AG04449 (cell line): ENCODE measurements around the gene DGKD.

ENCODE experiments used
- CTCF ChIA-PET: fragments of 350-600 bp; formaldehyde crosslinking; extraction: SDS; loops from one replicate; lab custom pipeline; 2021; ENCODE audit warnings: antibody characterized with exemption; lab: Yijun Ruan, JAX
- POLR2A ChIA-PET: fragments of 400-600, 350-600 bp; formaldehyde crosslinking; extraction: SDS; loops from one replicate; lab custom pipeline; 2020; ENCODE audit warnings: antibody characterized with exemption, inconsistent platforms; lab: Yijun Ruan, JAX
- DNase-seq: peaks from one replicate; pipeline ENCODE4 v3.0.0-alpha.2; 2010; ENCODE audit warnings: low read depth, low spot score
- H3K4me3 ChIP-seq: 2 replicates; pipeline ENCODE4 v1.5.1; 2011; ENCODE audit warnings: low read depth, mild to moderate bottlenecking, control low read depth, low read length
- TF ChIP-seq, protein P1 (sequence below): IDR thresholded peaks from one replicate; pipeline ENCODE4 v1.5.1; 2011; ENCODE audit warnings: mild to moderate bottlenecking, moderate library complexity, low read length, control low read depth, inconsistent platforms; ENCODE audit not compliant: insufficient read depth; ENCODE audit errors: missing control alignments

DGKD gene

DNA sequence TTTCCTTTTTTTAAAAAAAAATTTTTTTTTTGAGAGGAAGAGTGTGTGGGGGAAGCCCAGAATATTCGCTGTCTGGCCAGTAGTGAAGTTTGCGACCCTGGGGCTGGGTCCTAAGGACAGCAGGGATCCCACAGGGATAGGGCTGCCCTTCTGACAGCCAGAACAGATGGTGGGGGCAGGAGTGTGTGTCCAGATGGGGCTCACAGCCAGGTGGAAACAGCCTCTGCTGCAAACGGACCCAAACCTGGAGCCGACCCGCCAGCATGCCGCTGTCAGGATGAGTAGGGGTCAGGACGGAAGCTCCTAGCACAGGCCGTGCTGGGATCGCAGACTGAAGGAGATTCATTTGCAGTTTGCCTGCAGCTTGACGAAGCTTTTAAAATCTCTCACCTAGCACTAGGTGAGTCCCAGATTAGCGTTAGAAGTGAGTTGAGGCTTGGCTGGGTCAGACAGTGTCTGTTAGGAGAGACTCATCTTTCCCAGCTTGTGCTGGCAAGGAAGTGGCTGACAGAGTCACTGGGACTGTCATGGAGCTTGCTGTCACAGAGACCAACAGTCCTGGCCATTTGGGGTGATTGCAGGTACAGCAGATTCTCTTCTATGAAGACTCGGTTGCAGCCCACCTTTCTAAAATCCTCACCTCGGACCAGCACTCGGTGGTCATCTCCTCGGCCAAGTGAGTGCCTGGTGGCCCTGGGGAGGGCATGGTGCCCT lies 93.4 kb downstream of the DGKD start:
- no peak for DNase-seq
- no peak overlapping the region for H3K4me3 ChIP-seq
- POLR2A ChIA-PET: no interaction called here
- CTCF ChIA-PET: interaction anchor here (0.7 to 6.1 kb wide), 28 partner anchors 10 to 1669 kb away, joined by 3 to 55 read pairs (median 4); partner anchors contain the start of genes UGT1A5 and UGT1A7
- TF ChIP-seq, protein P1, sequence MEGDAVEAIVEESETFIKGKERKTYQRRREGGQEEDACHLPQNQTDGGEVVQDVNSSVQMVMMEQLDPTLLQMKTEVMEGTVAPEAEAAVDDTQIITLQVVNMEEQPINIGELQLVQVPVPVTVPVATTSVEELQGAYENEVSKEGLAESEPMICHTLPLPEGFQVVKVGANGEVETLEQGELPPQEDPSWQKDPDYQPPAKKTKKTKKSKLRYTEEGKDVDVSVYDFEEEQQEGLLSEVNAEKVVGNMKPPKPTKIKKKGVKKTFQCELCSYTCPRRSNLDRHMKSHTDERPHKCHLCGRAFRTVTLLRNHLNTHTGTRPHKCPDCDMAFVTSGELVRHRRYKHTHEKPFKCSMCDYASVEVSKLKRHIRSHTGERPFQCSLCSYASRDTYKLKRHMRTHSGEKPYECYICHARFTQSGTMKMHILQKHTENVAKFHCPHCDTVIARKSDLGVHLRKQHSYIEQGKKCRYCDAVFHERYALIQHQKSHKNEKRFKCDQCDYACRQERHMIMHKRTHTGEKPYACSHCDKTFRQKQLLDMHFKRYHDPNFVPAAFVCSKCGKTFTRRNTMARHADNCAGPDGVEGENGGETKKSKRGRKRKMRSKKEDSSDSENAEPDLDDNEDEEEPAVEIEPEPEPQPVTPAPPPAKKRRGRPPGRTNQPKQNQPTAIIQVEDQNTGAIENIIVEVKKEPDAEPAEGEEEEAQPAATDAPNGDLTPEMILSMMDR: no peak

- ChIA-PET POLR2A (no interaction called here), CTCF (interaction anchor here (0.7 to 6.1 kb wide), 32 partner anchors 11 to 1668 kb away, joined by 3 to 55 read pairs (median 4); partner anchors contain the start of genes UGT1A5 and UGT1A7)
- no peak for DNase-seq
- TF ChIP-seq, protein P1: peak; percentile 14
- H3K4me3 ChIP-seq: no peak overlapping the region
Observed at GRCh38 chr2:233448220-233448559, 93.9 kb downstream of the DGKD start.

DNA sequence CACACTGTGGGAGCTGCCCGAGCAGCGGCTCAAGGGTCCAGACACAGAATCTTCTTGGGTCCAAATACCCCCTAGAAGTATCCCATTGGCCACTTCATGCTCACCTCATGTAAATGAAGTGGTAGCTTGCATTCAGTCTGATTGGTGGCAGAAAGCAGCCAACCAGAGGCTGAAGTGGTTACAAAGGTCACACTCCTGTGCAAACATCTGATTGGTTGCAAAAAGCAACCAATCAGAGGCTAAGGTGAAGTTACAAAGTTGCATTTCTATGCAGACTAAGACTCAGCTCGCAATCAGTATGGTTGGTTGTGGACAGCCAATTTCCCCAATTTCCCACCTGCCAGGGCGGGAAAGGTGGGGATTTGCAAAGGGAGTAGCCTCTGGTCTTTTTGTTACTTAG lies 94.3 kb downstream of the DGKD start:
- ChIA-PET POLR2A (no interaction called here), CTCF (interaction anchor here (0.7 to 6.1 kb wide), 33 partner anchors 10 to 1668 kb away, joined by 3 to 55 read pairs (median 4); partner anchors contain the start of genes UGT1A5 and UGT1A7)
- TF ChIP-seq, protein P1: no peak
- DNase-seq: no peak
- H3K4me3 ChIP-seq: no peak overlapping the region

DNA sequence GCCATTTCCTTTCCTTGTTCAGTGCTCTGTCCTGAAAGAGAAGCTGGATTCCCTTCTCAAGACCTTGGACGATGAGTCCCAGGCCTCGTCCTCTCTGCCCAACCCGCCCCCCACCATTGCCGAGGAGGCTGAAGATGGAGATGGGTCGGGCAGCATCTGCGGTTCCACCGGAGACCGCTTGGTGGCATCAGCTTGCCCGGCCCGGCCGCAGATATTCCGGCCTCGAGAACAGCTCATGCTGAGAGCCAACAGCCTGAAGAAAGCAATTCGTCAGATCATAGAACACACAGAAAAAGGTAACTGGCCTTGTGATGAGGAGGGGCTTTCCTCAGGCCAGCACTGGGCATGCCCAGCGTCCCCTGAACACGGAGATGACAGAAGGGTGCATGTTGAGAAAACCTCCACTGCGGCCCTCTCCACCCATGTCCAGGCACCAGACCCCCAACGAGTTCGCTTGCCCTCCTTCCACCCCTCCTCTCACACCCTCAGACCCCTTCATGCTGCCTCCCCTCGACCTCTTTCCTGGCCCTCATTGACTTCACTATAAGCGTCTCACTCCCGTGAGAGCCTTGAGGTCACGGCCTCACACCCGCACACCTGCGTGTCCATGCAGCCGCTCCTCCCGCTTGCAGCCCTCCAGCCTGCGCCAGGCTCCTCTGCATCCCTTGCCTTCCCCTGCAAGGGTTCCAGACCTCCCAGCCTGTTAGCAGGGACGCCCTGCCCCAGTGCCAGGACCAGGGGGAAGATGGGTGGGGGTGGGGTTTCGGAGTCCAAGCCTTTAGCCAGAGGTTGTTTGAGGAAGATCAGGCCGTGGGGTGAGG lies 95.0 kb downstream of the DGKD start:
- TF ChIP-seq, protein P1: peak; percentile 84
- CTCF ChIA-PET: interaction anchor here (0.6 to 6.1 kb wide), 33 partner anchors 10 to 1667 kb away, joined by 3 to 55 read pairs (median 4); partner anchors contain the start of genes UGT1A5 and UGT1A7
- DNase-seq: no peak
- POLR2A ChIA-PET: no interaction called here
- no peak overlapping the region for H3K4me3 ChIP-seq

- TF ChIP-seq, protein P1: no peak
- H3K4me3 ChIP-seq: no peak overlapping the region
- ChIA-PET CTCF (interaction anchor here (0.9 to 6.1 kb wide), 9 partner anchors 12 to 383 kb away, joined by 3 to 55 read pairs (median 5); partner anchors contain the start of gene UGT1A5), POLR2A (no interaction called here)
- DNase-seq: no peak
Observed at GRCh38 chr2:233449921-233450863, 95.9 kb downstream of the DGKD start.
